Body of pancreas (tissue), 4 donors: Measurements from ENCODE around the gene ANKRD22.

Experiments
- POLR2A ChIP-seq, 3 donors: fragments of 450-650 bp; IDR thresholded peaks; one replicate each; pipeline ENCODE4 v1.6.1; 2016; ENCODE audit warnings: antibody characterized with exemption in 3 of 3, mild to moderate bottlenecking in 2 of 3
- TF ChIP-seq, protein P1 (sequence below), 7 experiments: fragments of 450-650 bp in 4 of 7; fragments of 200-600 bp in 3 of 7; sonication (generic) in 3 of 7; IDR thresholded peaks; one replicate each; pipeline ENCODE4 v1.5.1; 2016 to 2019; ENCODE audit warnings: antibody characterized with exemption in 7 of 7

DNA sequence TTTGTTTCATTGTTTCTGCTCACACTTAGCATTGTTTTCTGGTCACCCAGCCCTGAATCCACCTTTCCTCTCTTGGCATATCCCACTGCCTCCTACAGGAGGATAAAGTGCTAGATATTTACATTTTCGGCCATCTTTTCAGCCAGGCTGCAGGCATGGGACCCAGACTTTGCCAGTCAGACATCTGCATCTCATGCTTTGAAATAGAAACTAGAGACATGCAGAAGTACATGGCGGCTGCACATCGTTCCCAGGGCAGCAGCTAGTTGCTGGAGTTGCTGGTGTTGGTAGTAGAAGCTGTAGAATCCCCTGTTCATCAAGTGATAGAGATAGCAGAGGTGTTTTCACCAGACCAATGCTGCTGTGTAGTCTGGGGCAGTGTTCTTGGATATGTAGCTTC lies 47.1 kb upstream of the ANKRD22 start:
- TF ChIP-seq, protein P1, sequence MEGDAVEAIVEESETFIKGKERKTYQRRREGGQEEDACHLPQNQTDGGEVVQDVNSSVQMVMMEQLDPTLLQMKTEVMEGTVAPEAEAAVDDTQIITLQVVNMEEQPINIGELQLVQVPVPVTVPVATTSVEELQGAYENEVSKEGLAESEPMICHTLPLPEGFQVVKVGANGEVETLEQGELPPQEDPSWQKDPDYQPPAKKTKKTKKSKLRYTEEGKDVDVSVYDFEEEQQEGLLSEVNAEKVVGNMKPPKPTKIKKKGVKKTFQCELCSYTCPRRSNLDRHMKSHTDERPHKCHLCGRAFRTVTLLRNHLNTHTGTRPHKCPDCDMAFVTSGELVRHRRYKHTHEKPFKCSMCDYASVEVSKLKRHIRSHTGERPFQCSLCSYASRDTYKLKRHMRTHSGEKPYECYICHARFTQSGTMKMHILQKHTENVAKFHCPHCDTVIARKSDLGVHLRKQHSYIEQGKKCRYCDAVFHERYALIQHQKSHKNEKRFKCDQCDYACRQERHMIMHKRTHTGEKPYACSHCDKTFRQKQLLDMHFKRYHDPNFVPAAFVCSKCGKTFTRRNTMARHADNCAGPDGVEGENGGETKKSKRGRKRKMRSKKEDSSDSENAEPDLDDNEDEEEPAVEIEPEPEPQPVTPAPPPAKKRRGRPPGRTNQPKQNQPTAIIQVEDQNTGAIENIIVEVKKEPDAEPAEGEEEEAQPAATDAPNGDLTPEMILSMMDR (IDR thresholded peaks at IDR 0.05) = no peak
- no peak for TF ChIP-seq POLR2A (IDR thresholded peaks at IDR 0.05)
